Measurements from ENCODE around the gene FAM78A. TPM values are rescaled to one million over a fixed set of nuclear protein-coding genes. Genes with fewer than 3 reads are reported as not detected.

The FAM78A gene
- total RNA-seq, 1 donor from 2014 or later, result 14.6 TPM

DNA sequence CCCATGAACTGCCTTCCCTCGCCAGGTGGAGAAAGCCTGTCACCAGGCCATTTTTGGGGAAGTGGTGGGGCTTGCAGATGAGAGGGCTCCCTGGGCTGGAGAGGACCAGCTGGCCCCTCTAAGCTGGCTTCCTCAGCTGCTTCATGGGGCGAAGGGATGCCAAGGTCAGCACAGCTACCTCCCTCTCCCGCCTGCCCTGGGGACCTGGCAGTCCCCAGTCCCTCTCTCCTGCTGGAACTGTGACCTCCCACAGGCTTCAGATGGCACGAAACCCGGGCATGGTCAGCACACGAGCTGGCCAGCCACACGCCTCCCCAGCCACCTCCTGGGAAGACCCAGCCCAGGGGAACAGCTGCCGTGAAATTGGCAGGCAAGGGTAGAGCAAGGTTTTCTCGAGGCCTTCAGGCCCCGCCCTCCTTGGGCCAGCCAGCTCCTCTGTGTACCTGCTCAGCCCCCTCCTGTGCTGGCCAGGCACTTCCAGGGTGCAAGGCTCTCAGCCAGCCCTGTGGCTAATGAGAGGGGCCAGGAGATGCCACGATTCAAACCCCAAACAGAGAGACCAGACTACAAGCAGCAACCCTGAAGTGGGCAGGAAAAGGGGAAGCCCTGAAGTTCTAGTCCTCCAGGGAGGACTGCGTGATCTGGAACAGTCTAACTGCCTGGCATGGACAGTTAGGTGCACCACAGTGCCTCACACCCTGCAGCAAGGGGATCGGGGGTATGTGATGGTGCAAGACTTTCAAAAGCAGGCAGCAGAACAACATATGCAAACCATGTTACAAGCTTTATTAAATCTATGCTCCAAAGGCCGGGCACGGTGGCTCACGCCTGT lies 26.1 kb upstream of the FAM78A start:
- Histone ChIP-seq H3K27ac (ENCODE audit: low read depth, low read length) (peak overlapping the region; percentile 61), H3K9ac (ENCODE audit: low read depth in 1 of 3, low read length in 3 of 3) (peak overlapping the region; percentile 3 to 74 (median 72)), H3K4me1 (ENCODE audit: control insufficient read depth in 3 of 3, insufficient read depth in 3 of 3, low read length in 3 of 3) (peaks cover 47 to 64% (median 61%) of the 10 kb centered on the region in 3 donors)

DNA sequence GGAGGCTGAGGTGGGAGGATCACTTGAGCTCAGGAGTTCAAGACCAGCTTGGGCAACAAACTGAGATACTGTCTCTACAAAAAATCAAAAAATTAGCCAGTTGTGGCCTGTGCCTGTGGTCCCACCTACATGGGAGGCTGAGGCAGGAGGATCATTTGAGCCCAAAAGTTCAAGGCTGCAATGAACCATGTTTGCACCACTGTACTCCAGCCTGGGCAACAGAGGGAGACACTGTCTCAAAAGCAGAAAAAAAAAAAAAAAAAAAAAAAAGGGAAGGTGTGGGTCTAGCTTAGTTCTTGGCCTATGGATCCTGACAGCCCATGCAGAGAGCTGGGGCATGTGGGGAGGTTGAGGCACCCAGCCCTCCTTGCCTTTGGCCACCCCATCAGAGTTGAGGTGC lies 24.1 kb upstream of the FAM78A start:
- Histone ChIP-seq H3K4me3 (ENCODE audit: low read length in 3 of 3) (no peak overlapping the region), H3K4me1 (ENCODE audit: control insufficient read depth in 3 of 3, insufficient read depth in 3 of 3, low read length in 3 of 3) (peaks cover 59 to 83% (median 79%) of the 10 kb centered on the region in 3 donors), H3K9ac (ENCODE audit: low read depth in 1 of 3, low read length in 3 of 3) (no peak overlapping the region), H3K36me3 (ENCODE audit: control insufficient read depth in 3 of 3, insufficient read depth in 3 of 3, low read length in 3 of 3) (peaks cover 8 to 11% (median 9%) of the 10 kb centered on the region in 3 donors), H3K27ac (ENCODE audit: low read depth, low read length) (no peak overlapping the region), H3K9me3 (ENCODE audit: control insufficient read depth in 3 of 3, low read length in 3 of 3) (no peaks in the 10 kb centered on the region), H3K27me3 (ENCODE audit: control insufficient read depth in 3 of 3, insufficient read depth in 3 of 3, low read length in 3 of 3) (no peaks in the 10 kb centered on the region)

More for the DNA sequence above, 26.1 kb upstream of the FAM78A start:
- Histone ChIP-seq H3K4me3 (ENCODE audit: low read length in 3 of 3) (peak overlapping the region in 1 of 3 donors; percentile 6), H3K36me3 (ENCODE audit: control insufficient read depth in 3 of 3, insufficient read depth in 3 of 3, low read length in 3 of 3) (peaks cover 4 to 6% (median 6%) of the 10 kb centered on the region in 3 donors), H3K9me3 (ENCODE audit: control insufficient read depth in 3 of 3, low read length in 3 of 3) (no peaks in the 10 kb centered on the region), H3K27me3 (ENCODE audit: control insufficient read depth in 3 of 3, insufficient read depth in 3 of 3, low read length in 3 of 3) (no peaks in the 10 kb centered on the region)

DNA sequence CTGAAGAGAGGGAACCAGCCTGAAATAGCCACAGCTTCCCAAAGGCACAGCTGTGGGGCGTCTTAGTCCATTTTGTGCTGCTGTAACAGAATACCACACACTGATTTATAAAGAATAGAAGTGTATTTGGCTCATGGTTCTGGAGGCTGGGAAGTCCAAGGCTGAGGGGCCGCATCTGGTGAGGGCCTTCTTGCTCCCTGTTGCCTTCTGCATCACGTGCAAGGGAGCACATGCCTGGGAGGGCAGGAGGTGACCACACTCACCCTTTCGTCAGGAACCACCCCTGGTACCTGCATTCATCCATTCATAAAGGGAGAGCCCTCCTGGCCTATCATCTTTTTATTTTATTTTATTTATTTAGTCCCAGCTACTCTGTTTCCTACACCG lies 23.6 kb upstream of the FAM78A start:
- peaks cover 59 to 84% (median 79%) of the 10 kb centered on the region in 3 donors for H3K4me1 ChIP-seq (ENCODE audit: control insufficient read depth in 3 of 3, insufficient read depth in 3 of 3, low read length in 3 of 3)
- H3K27ac ChIP-seq (ENCODE audit: low read depth, low read length), result peak overlapping the region; percentile 80

DNA sequence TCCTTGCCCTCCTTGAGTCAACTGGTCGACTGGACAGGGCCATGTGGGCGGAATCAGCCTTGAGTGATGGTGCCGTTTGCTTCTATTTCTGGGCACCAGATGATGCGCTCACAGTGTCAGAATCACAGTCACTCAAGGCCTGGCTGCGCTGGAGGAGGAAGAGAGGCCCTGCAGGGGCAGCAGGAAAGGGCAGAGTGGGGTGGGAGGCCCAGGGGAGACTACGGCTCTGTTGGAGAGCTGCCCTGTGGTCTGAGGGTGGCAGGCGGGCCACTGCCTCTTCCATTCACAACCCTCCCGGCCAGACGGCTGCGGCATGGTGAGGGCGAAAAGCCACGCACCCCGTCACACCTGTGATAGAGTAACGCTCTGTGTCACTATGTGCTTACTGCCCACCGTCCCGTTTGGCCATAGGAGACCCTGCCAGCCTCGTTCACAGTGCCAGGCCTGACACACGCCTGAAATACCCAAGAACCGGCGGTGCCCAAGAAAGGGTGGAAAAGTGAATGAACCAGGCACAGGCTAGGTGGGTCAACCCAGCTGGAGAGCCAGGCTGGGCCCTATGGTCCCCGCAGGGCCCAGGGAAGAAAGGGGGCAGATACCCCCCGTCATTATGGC lies 23.1 kb upstream of the FAM78A start:
- Histone ChIP-seq H3K4me3 (ENCODE audit: low read length in 3 of 3) (peak overlapping the region in 2 of 3 donors; percentile 3 to 49), H3K27ac (ENCODE audit: low read depth, low read length) (peak overlapping the region; percentile 80), H3K36me3 (ENCODE audit: control insufficient read depth in 3 of 3, insufficient read depth in 3 of 3, low read length in 3 of 3) (peaks cover 6 to 9% (median 7%) of the 10 kb centered on the region in 3 donors), H3K4me1 (ENCODE audit: control insufficient read depth in 3 of 3, insufficient read depth in 3 of 3, low read length in 3 of 3) (peaks cover 59 to 86% (median 78%) of the 10 kb centered on the region in 3 donors), H3K9ac (ENCODE audit: low read depth in 1 of 3, low read length in 3 of 3) (peak overlapping the region; percentile 68 to 76 (median 68)), H3K27me3 (ENCODE audit: control insufficient read depth in 3 of 3, insufficient read depth in 3 of 3, low read length in 3 of 3) (no peaks in the 10 kb centered on the region), H3K9me3 (ENCODE audit: control insufficient read depth in 3 of 3, low read length in 3 of 3) (no peaks in the 10 kb centered on the region)

More for the DNA sequence above, 23.6 kb upstream of the FAM78A start:
- H3K27me3 ChIP-seq (ENCODE audit: control insufficient read depth in 3 of 3, insufficient read depth in 3 of 3, low read length in 3 of 3), result no peaks in the 10 kb centered on the region
- peak overlapping the region; percentile 30 to 76 (median 68) for H3K9ac ChIP-seq (ENCODE audit: low read depth in 1 of 3, low read length in 3 of 3)
- H3K4me3 ChIP-seq (ENCODE audit: low read length in 3 of 3), result peak overlapping the region in 1 of 3 donors; percentile 49
- H3K9me3 ChIP-seq (ENCODE audit: control insufficient read depth in 3 of 3, low read length in 3 of 3), result no peaks in the 10 kb centered on the region
- H3K36me3 ChIP-seq (ENCODE audit: control insufficient read depth in 3 of 3, insufficient read depth in 3 of 3, low read length in 3 of 3), result peaks cover 8 to 11% (median 9%) of the 10 kb centered on the region in 3 donors

DNA sequence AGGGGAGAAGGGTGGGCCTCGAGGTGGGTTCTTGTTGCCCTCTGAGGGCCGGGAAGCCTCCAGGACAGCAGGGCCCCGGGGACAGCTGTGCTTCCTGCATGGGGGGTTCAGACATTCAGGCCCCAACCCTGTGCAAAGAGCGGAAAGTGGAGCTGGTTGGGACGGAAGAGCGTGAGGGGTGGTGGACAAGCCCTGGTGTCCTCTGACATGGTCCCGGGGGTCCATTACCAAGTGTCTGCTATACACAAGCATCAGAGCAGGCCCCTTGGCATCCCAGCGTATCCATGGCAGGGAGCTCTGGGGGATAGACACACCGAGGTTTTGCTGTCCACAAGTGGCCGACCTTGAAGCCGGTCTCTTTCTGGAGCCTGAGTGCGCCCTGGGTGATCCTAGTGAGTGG lies 22.5 kb upstream of the FAM78A start:
- peak overlapping the region in 2 of 3 donors; percentile 68 to 74 for H3K9ac ChIP-seq (ENCODE audit: low read depth in 1 of 3, low read length in 3 of 3)
- H3K36me3 ChIP-seq (ENCODE audit: control insufficient read depth in 3 of 3, insufficient read depth in 3 of 3, low read length in 3 of 3), result peaks cover 10 to 15% (median 13%) of the 10 kb centered on the region in 3 donors
- no peaks in the 10 kb centered on the region for H3K27me3 ChIP-seq (ENCODE audit: control insufficient read depth in 3 of 3, insufficient read depth in 3 of 3, low read length in 3 of 3)
- peaks cover 63 to 86% (median 82%) of the 10 kb centered on the region in 3 donors for H3K4me1 ChIP-seq (ENCODE audit: control insufficient read depth in 3 of 3, insufficient read depth in 3 of 3, low read length in 3 of 3)
- H3K4me3 ChIP-seq (ENCODE audit: low read length in 3 of 3), result peak overlapping the region in 1 of 3 donors; percentile 36
- peak overlapping the region; percentile 80 for H3K27ac ChIP-seq (ENCODE audit: low read depth, low read length)
- H3K9me3 ChIP-seq (ENCODE audit: control insufficient read depth in 3 of 3, low read length in 3 of 3), result no peaks in the 10 kb centered on the region

DNA sequence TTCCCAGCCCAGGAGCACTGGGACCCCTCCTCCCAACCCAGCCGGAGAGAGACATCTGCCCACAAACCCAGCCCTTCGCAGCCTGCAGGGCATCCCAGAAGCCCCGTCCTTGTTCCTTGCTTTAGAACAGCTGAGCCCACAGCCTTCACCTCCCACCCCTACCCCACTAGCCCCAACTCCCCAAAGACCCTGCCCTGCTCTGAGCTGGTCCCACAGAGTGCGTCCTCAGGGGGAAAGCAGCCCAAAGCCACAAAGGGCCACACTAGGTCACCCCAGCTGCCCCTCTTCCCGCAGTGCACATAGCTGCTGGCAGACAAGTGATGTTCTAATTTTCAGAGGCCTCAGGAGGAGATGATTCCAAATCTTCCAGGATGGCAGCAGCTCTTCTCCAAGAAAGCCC lies 22.0 kb upstream of the FAM78A start:
- Histone ChIP-seq H3K27ac (ENCODE audit: low read depth, low read length) (peak overlapping the region; percentile 80), H3K4me3 (ENCODE audit: low read length in 3 of 3) (no peak overlapping the region), H3K4me1 (ENCODE audit: control insufficient read depth in 3 of 3, insufficient read depth in 3 of 3, low read length in 3 of 3) (peaks cover 63 to 86% (median 83%) of the 10 kb centered on the region in 3 donors), H3K27me3 (ENCODE audit: control insufficient read depth in 3 of 3, insufficient read depth in 3 of 3, low read length in 3 of 3) (no peaks in the 10 kb centered on the region), H3K9me3 (ENCODE audit: control insufficient read depth in 3 of 3, low read length in 3 of 3) (no peaks in the 10 kb centered on the region), H3K9ac (ENCODE audit: low read depth in 1 of 3, low read length in 3 of 3) (peak overlapping the region in 2 of 3 donors; percentile 68 to 74), H3K36me3 (ENCODE audit: control insufficient read depth in 3 of 3, insufficient read depth in 3 of 3, low read length in 3 of 3) (peaks cover 8 to 17% (median 16%) of the 10 kb centered on the region in 3 donors)

DNA sequence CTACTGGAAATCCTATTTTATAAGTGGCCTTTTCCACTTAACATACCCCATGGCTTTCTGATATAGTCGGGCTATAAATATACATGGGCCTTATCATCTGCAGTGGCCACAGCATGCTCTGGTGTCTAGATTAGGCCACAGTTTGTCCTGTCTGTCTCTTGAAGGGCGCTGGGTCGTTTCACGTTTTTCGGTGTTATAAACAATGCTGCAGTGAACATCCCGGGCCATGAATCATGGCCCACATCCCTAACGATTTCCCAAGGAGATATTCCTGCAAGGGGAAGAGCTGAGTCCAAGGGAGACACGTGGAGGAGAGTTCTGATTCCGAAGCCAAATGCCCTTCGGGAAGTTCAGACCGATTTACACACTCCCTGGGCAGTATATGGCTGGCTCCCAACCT lies 21.6 kb upstream of the FAM78A start:
- Histone ChIP-seq H3K9ac (ENCODE audit: low read depth in 1 of 3, low read length in 3 of 3) (peak overlapping the region; percentile 45 to 74 (median 59)), H3K4me1 (ENCODE audit: control insufficient read depth in 3 of 3, insufficient read depth in 3 of 3, low read length in 3 of 3) (peaks cover 65 to 89% (median 85%) of the 10 kb centered on the region in 3 donors), H3K27ac (ENCODE audit: low read depth, low read length) (peak overlapping the region; percentile 80), H3K4me3 (ENCODE audit: low read length in 3 of 3) (no peak overlapping the region), H3K9me3 (ENCODE audit: control insufficient read depth in 3 of 3, low read length in 3 of 3) (no peaks in the 10 kb centered on the region), H3K36me3 (ENCODE audit: control insufficient read depth in 3 of 3, insufficient read depth in 3 of 3, low read length in 3 of 3) (peaks cover 12 to 20% (median 16%) of the 10 kb centered on the region in 3 donors), H3K27me3 (ENCODE audit: control insufficient read depth in 3 of 3, insufficient read depth in 3 of 3, low read length in 3 of 3) (no peaks in the 10 kb centered on the region)

DNA sequence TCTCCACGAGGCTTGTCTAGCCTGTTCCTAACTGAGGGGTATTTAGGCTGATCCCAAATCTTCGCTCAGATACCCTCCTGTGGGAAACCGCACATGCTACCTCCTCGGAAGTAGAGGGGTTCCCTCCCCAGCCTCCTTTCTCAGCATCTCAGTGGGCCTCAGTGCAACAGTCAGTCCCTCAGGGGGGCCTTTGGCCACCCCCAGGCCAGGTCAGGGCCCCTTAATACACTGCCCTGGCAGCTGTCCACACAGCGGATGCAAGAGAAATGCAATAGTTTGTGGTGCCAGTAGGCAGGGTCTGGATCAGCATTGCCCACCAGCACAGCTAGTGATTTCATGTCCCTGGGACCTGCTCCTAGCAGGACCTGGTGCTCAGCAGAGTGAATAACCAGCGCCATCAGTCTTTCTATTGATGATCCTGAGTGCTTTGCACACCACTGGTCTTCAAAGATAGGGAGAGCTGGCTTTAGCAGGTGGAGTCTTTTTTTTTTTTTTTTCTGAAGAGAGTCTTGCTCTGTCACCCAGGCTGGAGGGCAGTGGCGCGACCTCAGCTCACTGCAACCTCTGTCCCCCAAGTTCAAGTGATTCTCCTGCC lies 20.7 kb upstream of the FAM78A start:
- Histone ChIP-seq H3K9me3 (ENCODE audit: control insufficient read depth in 3 of 3, low read length in 3 of 3) (no peaks in the 10 kb centered on the region), H3K27ac (ENCODE audit: low read depth, low read length) (peak overlapping the region; percentile 80), H3K36me3 (ENCODE audit: control insufficient read depth in 3 of 3, insufficient read depth in 3 of 3, low read length in 3 of 3) (peaks cover 18 to 29% (median 22%) of the 10 kb centered on the region in 3 donors), H3K4me1 (ENCODE audit: control insufficient read depth in 3 of 3, insufficient read depth in 3 of 3, low read length in 3 of 3) (peaks cover 67 to 89% (median 85%) of the 10 kb centered on the region in 3 donors), H3K27me3 (ENCODE audit: control insufficient read depth in 3 of 3, insufficient read depth in 3 of 3, low read length in 3 of 3) (no peaks in the 10 kb centered on the region), H3K9ac (ENCODE audit: low read depth in 1 of 3, low read length in 3 of 3) (peak overlapping the region; percentile 40 to 77 (median 73)), H3K4me3 (ENCODE audit: low read length in 3 of 3) (peak overlapping the region in 1 of 3 donors; percentile 45)

DNA sequence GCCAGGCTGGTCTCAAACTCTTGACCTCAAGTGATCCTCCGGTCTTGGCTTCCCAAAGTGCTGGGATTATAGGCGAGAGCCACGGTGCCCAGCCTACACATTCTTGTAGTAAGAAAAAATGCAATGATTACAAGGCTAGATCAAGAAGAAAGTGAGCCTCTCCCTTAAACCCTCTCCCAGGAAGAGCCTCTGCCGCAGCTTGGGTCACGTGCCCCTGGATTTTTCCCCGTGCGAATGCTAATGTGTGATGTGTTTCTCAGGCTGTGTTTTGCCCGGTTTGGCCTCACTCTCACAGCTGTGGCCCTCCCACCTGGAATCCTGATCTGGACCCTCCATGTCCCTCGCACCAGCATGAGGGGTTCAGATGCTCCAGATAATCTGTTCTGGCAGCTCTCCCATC lies 20.1 kb upstream of the FAM78A start:
- peak overlapping the region in 1 of 3 donors; percentile 13 for H3K4me3 ChIP-seq (ENCODE audit: low read length in 3 of 3)
- H3K9me3 ChIP-seq (ENCODE audit: control insufficient read depth in 3 of 3, low read length in 3 of 3), result no peaks in the 10 kb centered on the region
- peak overlapping the region; percentile 40 to 77 (median 73) for H3K9ac ChIP-seq (ENCODE audit: low read depth in 1 of 3, low read length in 3 of 3)
- H3K27me3 ChIP-seq (ENCODE audit: control insufficient read depth in 3 of 3, insufficient read depth in 3 of 3, low read length in 3 of 3), result no peaks in the 10 kb centered on the region
- peaks cover 21 to 31% (median 27%) of the 10 kb centered on the region in 3 donors for H3K36me3 ChIP-seq (ENCODE audit: control insufficient read depth in 3 of 3, insufficient read depth in 3 of 3, low read length in 3 of 3)
- H3K4me1 ChIP-seq (ENCODE audit: control insufficient read depth in 3 of 3, insufficient read depth in 3 of 3, low read length in 3 of 3), result peaks cover 69 to 89% (median 86%) of the 10 kb centered on the region in 3 donors
- peak overlapping the region; percentile 80 for H3K27ac ChIP-seq (ENCODE audit: low read depth, low read length)
